Endodermal cell (in vitro differentiated cells): ENCODE measurements around the gene RELL1. TPM values are rescaled to one million over a fixed set of nuclear protein-coding genes. Genes with fewer than 3 reads are reported as not detected.

ENCODE experiments used
- DNase-seq: peaks from one replicate; pipeline ENCODE4 v3.0.0-alpha.2; 2017
- H3K27ac ChIP-seq: 2 replicates; pipeline ENCODE4 v1.5.1; 2013; ENCODE audit warnings: mild to moderate bottlenecking, low read depth, low read length, moderate library complexity
- H3K27me3 ChIP-seq: 2 replicates; pipeline ENCODE4 v1.6.1; 2013; ENCODE audit warnings: mild to moderate bottlenecking, low read length, moderate library complexity; ENCODE audit not compliant: insufficient read depth, control insufficient read depth, poor library complexity, severe bottlenecking
- H3K36me3 ChIP-seq: 2 replicates; pipeline ENCODE4 v1.7.0; 2013; ENCODE audit warnings: mild to moderate bottlenecking, low read length, moderate library complexity; ENCODE audit not compliant: control insufficient read depth, insufficient read depth
- H3K4me1 ChIP-seq: one replicate; pipeline ENCODE4 v1.7.0; 2013; ENCODE audit warnings: low read length; ENCODE audit not compliant: control insufficient read depth, insufficient read depth
- H3K4me3 ChIP-seq: 2 replicates; pipeline ENCODE4 v1.5.1; 2013; ENCODE audit warnings: mild to moderate bottlenecking, low read length, moderate library complexity
- H3K9ac ChIP-seq: 2 replicates; pipeline ENCODE4 v1.6.1; 2013; ENCODE audit warnings: mild to moderate bottlenecking, low read length, moderate library complexity; ENCODE audit not compliant: poor library complexity, severe bottlenecking; ENCODE audit errors: extremely low read depth
- H3K9me3 ChIP-seq: 2 replicates; pipeline ENCODE4 v1.6.1; 2013; ENCODE audit warnings: mild to moderate bottlenecking, low read length, moderate library complexity; ENCODE audit not compliant: control insufficient read depth
- H3K27ac Mint-ChIP-seq: 2 replicates; pipeline ENCODE4 v1.8.0; 2020; ENCODE audit warnings: mixed read lengths
- H3K27me3 Mint-ChIP-seq: 2 replicates; pipeline ENCODE4 v1.8.0; 2021; ENCODE audit warnings: mild to moderate bottlenecking, mixed read lengths; ENCODE audit not compliant: insufficient read depth
- H3K36me3 Mint-ChIP-seq: 2 replicates; pipeline ENCODE4 v1.8.0; 2020; ENCODE audit warnings: low read depth, mixed read lengths
- H3K4me1 Mint-ChIP-seq: 2 replicates; pipeline ENCODE4 v1.8.0; 2020; ENCODE audit warnings: mixed read lengths
- H3K4me3 Mint-ChIP-seq: 2 replicates; pipeline ENCODE4 v1.8.0; 2020; ENCODE audit warnings: mild to moderate bottlenecking, moderate library complexity, mixed read lengths
- H3K9me3 Mint-ChIP-seq: 2 replicates; pipeline ENCODE4 v1.8.0; 2020; ENCODE audit warnings: mild to moderate bottlenecking, mixed read lengths
- CTCF ChIP-seq: fragments of 200-600 bp; sonication (generic); conservative IDR thresholded peaks from 2 replicates; pipeline ENCODE4 v1.5.0; 2021; ENCODE audit warnings: antibody characterized with exemption, mild to moderate bottlenecking
- WGBS, 2 experiments: methylation state at CpG; one replicate each; pipeline versions ENCODE4 v1.1.5 to v1.1.7; 2013; ENCODE audit warnings: missing lambda C conversion rate in 2 of 2, mixed read lengths in 1 of 2; ENCODE audit not compliant: insufficient coverage in 1 of 2, insufficient read length in 1 of 2; 5-methylcytosine and 5-hydroxymethylcytosine counted together
- total RNA-seq, 2 donors: library from RNA; stranded (reverse); fragmentation: NEBNext Ultra II Directional in 1 of 2; extraction: Animal tissue kit (Norgen Biotek cat#: 25700) in 1 of 2; gene quantifications; 2 replicates in 1 of 2; 3 replicates in 1 of 2; pipeline ENCODE4 v1.2.1, GENCODE V29; 2021

The RELL1 gene
- total RNA-seq, 2 donors from 2014 or later = 12.1 to 12.3 TPM

GRCh38 chr4:37687681-37688080 lies 1.5 kb upstream of the RELL1 start:
- 94 to 97% methylated on average over 7 to 9 of the region's 9 CpGs for WGBS, 2 experiments
- Histone ChIP-seq H3K4me1 (no peaks in the 10 kb centered on the region), H3K4me3 (no peak overlapping the region), H3K9ac (no peak overlapping the region), H3K36me3 (no peaks in the 10 kb centered on the region), H3K27ac (no peak overlapping the region), H3K9me3 (no peaks in the 10 kb centered on the region), H3K27me3 (no peaks in the 10 kb centered on the region)
- DNase-seq = no peak
- Mint-ChIP-seq H3K36me3 (peaks cover 8% of the 10 kb centered on the region), H3K27ac (no peak overlapping the region), H3K4me3 (no peak overlapping the region), H3K27me3 (peaks cover 9% of the 10 kb centered on the region), H3K9me3 (peaks cover 10% of the 10 kb centered on the region), H3K4me1 (peaks cover 24% of the 10 kb centered on the region)
- no peak for TF ChIP-seq CTCF

- peaks cover 7% of the 10 kb centered on the region for H3K9me3 Mint-ChIP-seq
- TF ChIP-seq CTCF = no peak
- peak overlapping the region; percentile 69 for H3K27ac Mint-ChIP-seq
- WGBS, 2 experiments = 69 to 92% methylated on average over 6 to 9 of the region's 9 CpGs
- peaks cover 8% of the 10 kb centered on the region for H3K36me3 Mint-ChIP-seq
- Histone ChIP-seq H3K9ac (peak overlapping the region; percentile 41), H3K27me3 (no peaks in the 10 kb centered on the region), H3K9me3 (no peaks in the 10 kb centered on the region), H3K4me1 (no peaks in the 10 kb centered on the region), H3K4me3 (peak overlapping the region; percentile 80), H3K27ac (peak overlapping the region; percentile 44), H3K36me3 (no peaks in the 10 kb centered on the region)
- peaks cover 9% of the 10 kb centered on the region for H3K27me3 Mint-ChIP-seq
- no peak for DNase-seq
- peaks cover 27% of the 10 kb centered on the region for H3K4me1 Mint-ChIP-seq
- H3K4me3 Mint-ChIP-seq = peak overlapping the region; percentile 70
Measured at GRCh38 chr4:37687194-37687562, 1.0 kb upstream of the RELL1 start.

- peak overlapping the region; percentile 66 for H3K27ac ChIP-seq
Measured at GRCh38 chr4:37685823-37686372, 278 bp downstream of the RELL1 start.

More at GRCh38 chr4:37685823-37686372, 278 bp downstream of the RELL1 start:
- Histone ChIP-seq H3K9ac (peak overlapping the region; percentile 66), H3K36me3 (no peaks in the 10 kb centered on the region), H3K4me1 (no peaks in the 10 kb centered on the region), H3K27me3 (no peaks in the 10 kb centered on the region), H3K4me3 (peak overlapping the region; percentile 94), H3K9me3 (no peaks in the 10 kb centered on the region)
- Mint-ChIP-seq H3K27ac (peak overlapping the region; percentile 76), H3K4me1 (peaks cover 27% of the 10 kb centered on the region), H3K27me3 (peaks cover 7% of the 10 kb centered on the region), H3K9me3 (peaks cover 2% of the 10 kb centered on the region), H3K4me3 (peak overlapping the region; percentile 70), H3K36me3 (peaks cover 8% of the 10 kb centered on the region)
- no peak for TF ChIP-seq CTCF
- 0% methylated on average over 21 to 75 of the region's 75 CpGs for WGBS, 2 experiments
- no peak for DNase-seq
